HEK293T (cell line): ENCODE results near the gene WDR87.

ENCODE experiments used
- ARNT ChIP-seq: fragments of 450-650 bp; IDR thresholded peaks from 2 replicates; pipeline ENCODE4 v1.6.1; 2017; ENCODE audit warnings: mild to moderate bottlenecking
- BHLHE40 ChIP-seq: fragments of 450-650 bp; IDR thresholded peaks from 2 replicates; pipeline ENCODE4 v1.6.1; 2016; ENCODE audit warnings: mild to moderate bottlenecking, moderate library complexity, borderline replicate concordance
- ELF4 ChIP-seq: fragments of 450-650 bp; IDR thresholded peaks from 2 replicates; pipeline ENCODE4 v1.6.1; 2017; ENCODE audit warnings: antibody characterized with exemption
- FOXK2 ChIP-seq: fragments of 450-650 bp; IDR thresholded peaks from 2 replicates; pipeline ENCODE4 v1.6.1; 2016; ENCODE audit warnings: mild to moderate bottlenecking
- FOXM1 ChIP-seq: fragments of 450-650 bp; IDR thresholded peaks from 2 replicates; pipeline ENCODE4 v1.6.1; 2017; ENCODE audit warnings: mild to moderate bottlenecking, borderline replicate concordance
- HDGF ChIP-seq: fragments of 450-650 bp; IDR thresholded peaks from 2 replicates; pipeline ENCODE4 v1.6.1; 2017; ENCODE audit warnings: antibody characterized with exemption, borderline replicate concordance
- LEF1 ChIP-seq: fragments of 450-650 bp; IDR thresholded peaks from 2 replicates; pipeline ENCODE4 v1.6.1; 2017; ENCODE audit warnings: mild to moderate bottlenecking, borderline replicate concordance
- NFRKB ChIP-seq: fragments of 450-650 bp; IDR thresholded peaks from 2 replicates; pipeline ENCODE4 v1.6.1; 2016; ENCODE audit warnings: mild to moderate bottlenecking, moderate library complexity
- SP1 ChIP-seq: fragments of 450-650 bp; IDR thresholded peaks from 2 replicates; pipeline ENCODE4 v1.6.1; 2017
- SUZ12 ChIP-seq: fragments of 450-650 bp; IDR thresholded peaks from 2 replicates; pipeline ENCODE4 v1.6.1; 2016; ENCODE audit warnings: mild to moderate bottlenecking
- ZNF384 ChIP-seq: fragments of 450-650 bp; IDR thresholded peaks from 2 replicates; pipeline ENCODE4 v1.6.1; 2016

- no peak for TF ChIP-seq SUZ12
- TF ChIP-seq FOXM1: no peak
- TF ChIP-seq FOXK2: no peak
- no peak for TF ChIP-seq ELF4
- TF ChIP-seq BHLHE40: no peak
- no peak for TF ChIP-seq LEF1
- no peak for TF ChIP-seq ARNT
- TF ChIP-seq SP1: no peak
- no peak for TF ChIP-seq HDGF
- TF ChIP-seq NFRKB: no peak
- no peak for TF ChIP-seq ZNF384
These were observed 32.0 kb upstream of the WDR87 start for GRCh38 chr19:37938353-37938752.
